ENCODE results near the gene ZNF710.

Gene ZNF710

GRCh38 chr15:90006217-90007075 is 5.3 kb downstream of the ZNF710 start:
- H3K4me1 ChIP-seq (ENCODE audit: control insufficient read depth, insufficient read depth, low read length) = peaks cover 24% of the 10 kb centered on the region
- no peak for DNase-seq (ENCODE audit: low read depth)
- peaks cover 3% of the 10 kb centered on the region for H3K9me3 ChIP-seq (ENCODE audit: control insufficient read depth, low read length)
- H3K36me3 ChIP-seq (ENCODE audit: control insufficient read depth, insufficient read depth, low read length, severe bottlenecking) = peaks cover under 1% of the 10 kb centered on the region
- H3K27me3 ChIP-seq (replicated peaks; ENCODE audit: control insufficient read depth, insufficient read depth, low read length) = no peaks in the 10 kb centered on the region
- H3K9ac ChIP-seq (ENCODE audit: low read length) = no peak overlapping the region
- H3K4me3 ChIP-seq (ENCODE audit: low read length) = no peak overlapping the region

- H3K4me3 ChIP-seq (ENCODE audit: low read length) = no peak overlapping the region
- DNase-seq (ENCODE audit: low read depth) = no peak
- H3K4me1 ChIP-seq (ENCODE audit: control insufficient read depth, insufficient read depth, low read length) = peaks cover 24% of the 10 kb centered on the region
- H3K27me3 ChIP-seq (replicated peaks; ENCODE audit: control insufficient read depth, insufficient read depth, low read length) = no peaks in the 10 kb centered on the region
- H3K36me3 ChIP-seq (ENCODE audit: control insufficient read depth, insufficient read depth, low read length, severe bottlenecking) = peaks cover 3% of the 10 kb centered on the region
- H3K9me3 ChIP-seq (ENCODE audit: control insufficient read depth, low read length) = peaks cover 9% of the 10 kb centered on the region
- H3K9ac ChIP-seq (ENCODE audit: low read length) = no peak overlapping the region
Measured at GRCh38 chr15:90007076-90007460, 5.9 kb downstream of the ZNF710 start.

- H3K4me3 ChIP-seq (ENCODE audit: low read length) = no peak overlapping the region
- no peak overlapping the region for H3K9ac ChIP-seq (ENCODE audit: low read length)
- no peaks in the 10 kb centered on the region for H3K27me3 ChIP-seq (replicated peaks; ENCODE audit: control insufficient read depth, insufficient read depth, low read length)
- H3K36me3 ChIP-seq (ENCODE audit: control insufficient read depth, insufficient read depth, low read length, severe bottlenecking) = peaks cover 3% of the 10 kb centered on the region
- peak; percentile 78 for DNase-seq (ENCODE audit: low read depth)
- peaks cover 12% of the 10 kb centered on the region for H3K9me3 ChIP-seq (ENCODE audit: control insufficient read depth, low read length)
- H3K4me1 ChIP-seq (ENCODE audit: control insufficient read depth, insufficient read depth, low read length) = peaks cover 21% of the 10 kb centered on the region
Measured at GRCh38 chr15:90008607-90009006, 7.5 kb downstream of the ZNF710 start.

GRCh38 chr15:90009301-90010022 is 8.3 kb downstream of the ZNF710 start:
- no peak overlapping the region for H3K4me3 ChIP-seq (ENCODE audit: low read length)
- H3K27me3 ChIP-seq (replicated peaks; ENCODE audit: control insufficient read depth, insufficient read depth, low read length) = no peaks in the 10 kb centered on the region
- H3K9ac ChIP-seq (ENCODE audit: low read length) = no peak overlapping the region
- peaks cover 12% of the 10 kb centered on the region for H3K9me3 ChIP-seq (ENCODE audit: control insufficient read depth, low read length)
- peaks cover 12% of the 10 kb centered on the region for H3K4me1 ChIP-seq (ENCODE audit: control insufficient read depth, insufficient read depth, low read length)
- H3K36me3 ChIP-seq (ENCODE audit: control insufficient read depth, insufficient read depth, low read length, severe bottlenecking) = peaks cover 3% of the 10 kb centered on the region
- no peak for DNase-seq (ENCODE audit: low read depth)

GRCh38 chr15:90011705-90012104 is 10.6 kb downstream of the ZNF710 start:
- Histone ChIP-seq H3K4me3 (ENCODE audit: low read length) (no peak overlapping the region), H3K9me3 (ENCODE audit: control insufficient read depth, low read length) (peaks cover 12% of the 10 kb centered on the region)

GRCh38 chr15:90013503-90013937 is 12.4 kb downstream of the ZNF710 start:
- H3K9me3 ChIP-seq (ENCODE audit: control insufficient read depth, low read length) = peaks cover 12% of the 10 kb centered on the region
- peaks cover 5% of the 10 kb centered on the region for H3K4me1 ChIP-seq (ENCODE audit: control insufficient read depth, insufficient read depth, low read length)
- DNase-seq (ENCODE audit: low read depth) = no peak
- no peak overlapping the region for H3K4me3 ChIP-seq (ENCODE audit: low read length)
- peaks cover 3% of the 10 kb centered on the region for H3K36me3 ChIP-seq (ENCODE audit: control insufficient read depth, insufficient read depth, low read length, severe bottlenecking)
- H3K9ac ChIP-seq (ENCODE audit: low read length) = no peak overlapping the region
- H3K27me3 ChIP-seq (replicated peaks; ENCODE audit: control insufficient read depth, insufficient read depth, low read length) = no peaks in the 10 kb centered on the region

More at GRCh38 chr15:90011705-90012104, 10.6 kb downstream of the ZNF710 start:
- Histone ChIP-seq H3K4me1 (ENCODE audit: control insufficient read depth, insufficient read depth, low read length) (peaks cover 5% of the 10 kb centered on the region), H3K9ac (ENCODE audit: low read length) (no peak overlapping the region), H3K27me3 (replicated peaks; ENCODE audit: control insufficient read depth, insufficient read depth, low read length) (no peaks in the 10 kb centered on the region), H3K36me3 (ENCODE audit: control insufficient read depth, insufficient read depth, low read length, severe bottlenecking) (peaks cover 3% of the 10 kb centered on the region)
- DNase-seq (ENCODE audit: low read depth) = no peak

- Histone ChIP-seq H3K36me3 (ENCODE audit: control insufficient read depth, insufficient read depth, low read length, severe bottlenecking) (peaks cover 3% of the 10 kb centered on the region), H3K9me3 (ENCODE audit: control insufficient read depth, low read length) (peaks cover 12% of the 10 kb centered on the region), H3K9ac (ENCODE audit: low read length) (no peak overlapping the region), H3K27me3 (replicated peaks; ENCODE audit: control insufficient read depth, insufficient read depth, low read length) (no peaks in the 10 kb centered on the region), H3K4me3 (ENCODE audit: low read length) (no peak overlapping the region), H3K4me1 (ENCODE audit: control insufficient read depth, insufficient read depth, low read length) (peaks cover 5% of the 10 kb centered on the region)
- DNase-seq (ENCODE audit: low read depth) = no peak
Measured at GRCh38 chr15:90015294-90015693, 14.2 kb downstream of the ZNF710 start.

GRCh38 chr15:90015749-90016148 is 14.6 kb downstream of the ZNF710 start:
- peak; percentile 32 for DNase-seq (ENCODE audit: low read depth)
- Histone ChIP-seq H3K36me3 (ENCODE audit: control insufficient read depth, insufficient read depth, low read length, severe bottlenecking) (peaks cover 3% of the 10 kb centered on the region), H3K9me3 (ENCODE audit: control insufficient read depth, low read length) (peaks cover 12% of the 10 kb centered on the region), H3K9ac (ENCODE audit: low read length) (no peak overlapping the region), H3K27me3 (replicated peaks; ENCODE audit: control insufficient read depth, insufficient read depth, low read length) (no peaks in the 10 kb centered on the region), H3K4me1 (ENCODE audit: control insufficient read depth, insufficient read depth, low read length) (peaks cover 5% of the 10 kb centered on the region), H3K4me3 (ENCODE audit: low read length) (no peak overlapping the region)

- Histone ChIP-seq H3K4me3 (ENCODE audit: low read length) (no peak overlapping the region), H3K4me1 (ENCODE audit: control insufficient read depth, insufficient read depth, low read length) (peaks cover 5% of the 10 kb centered on the region), H3K9me3 (ENCODE audit: control insufficient read depth, low read length) (peaks cover 6% of the 10 kb centered on the region), H3K36me3 (ENCODE audit: control insufficient read depth, insufficient read depth, low read length, severe bottlenecking) (no peaks in the 10 kb centered on the region), H3K27me3 (replicated peaks; ENCODE audit: control insufficient read depth, insufficient read depth, low read length) (no peaks in the 10 kb centered on the region), H3K9ac (ENCODE audit: low read length) (no peak overlapping the region)
- DNase-seq (ENCODE audit: low read depth) = no peak
Measured at GRCh38 chr15:90016721-90017120, 15.6 kb downstream of the ZNF710 start.

- H3K9ac ChIP-seq (ENCODE audit: low read length) = no peak overlapping the region
- H3K36me3 ChIP-seq (ENCODE audit: control insufficient read depth, insufficient read depth, low read length, severe bottlenecking) = no peaks in the 10 kb centered on the region
- peaks cover 5% of the 10 kb centered on the region for H3K4me1 ChIP-seq (ENCODE audit: control insufficient read depth, insufficient read depth, low read length)
- no peaks in the 10 kb centered on the region for H3K27me3 ChIP-seq (replicated peaks; ENCODE audit: control insufficient read depth, insufficient read depth, low read length)
- no peak for DNase-seq (ENCODE audit: low read depth)
- no peaks in the 10 kb centered on the region for H3K9me3 ChIP-seq (ENCODE audit: control insufficient read depth, low read length)
- no peak overlapping the region for H3K4me3 ChIP-seq (ENCODE audit: low read length)
Measured at GRCh38 chr15:90018216-90018831, 17.2 kb downstream of the ZNF710 start.

GRCh38 chr15:90019611-90020010 is 18.5 kb downstream of the ZNF710 start:
- no peaks in the 10 kb centered on the region for H3K36me3 ChIP-seq (ENCODE audit: control insufficient read depth, insufficient read depth, low read length, severe bottlenecking)
- H3K27me3 ChIP-seq (replicated peaks; ENCODE audit: control insufficient read depth, insufficient read depth, low read length) = no peaks in the 10 kb centered on the region
- no peaks in the 10 kb centered on the region for H3K9me3 ChIP-seq (ENCODE audit: control insufficient read depth, low read length)
- H3K4me3 ChIP-seq (ENCODE audit: low read length) = no peak overlapping the region
- no peak for DNase-seq (ENCODE audit: low read depth)
- no peak overlapping the region for H3K9ac ChIP-seq (ENCODE audit: low read length)
- peaks cover 5% of the 10 kb centered on the region for H3K4me1 ChIP-seq (ENCODE audit: control insufficient read depth, insufficient read depth, low read length)

All from adipocyte (in vitro differentiated cells).